ENCODE data around the gene CHD2.

The CHD2 gene

GRCh38 chr15:92884436-92885223 is 15.5 kb upstream of the CHD2 start:
- in situ Hi-C loops (cut with MboI; ENCODE audit: low pct_unique_long_range_greater_than_20kb, low sequenced_read_pairs) = no loop called here
- DNase-seq = no peak

GRCh38 chr15:92885224-92886041 is 14.7 kb upstream of the CHD2 start:
- in situ Hi-C loops (cut with MboI; ENCODE audit: low pct_unique_long_range_greater_than_20kb, low sequenced_read_pairs) = no loop called here

GRCh38 chr15:92886042-92886537 is 14.0 kb upstream of the CHD2 start:
- in situ Hi-C loops (cut with MboI; ENCODE audit: low pct_unique_long_range_greater_than_20kb, low sequenced_read_pairs) = no loop called here

More at GRCh38 chr15:92885224-92886041, 14.7 kb upstream of the CHD2 start:
- no peak for DNase-seq

GRCh38 chr15:92886815-92887214 is 13.3 kb upstream of the CHD2 start:
- DNase-seq = no peak
- in situ Hi-C loops (cut with MboI; ENCODE audit: low pct_unique_long_range_greater_than_20kb, low sequenced_read_pairs) = no loop called here

More at GRCh38 chr15:92886042-92886537, 14.0 kb upstream of the CHD2 start:
- DNase-seq = no peak

- no peak for DNase-seq
- in situ Hi-C loops (cut with MboI; ENCODE audit: low pct_unique_long_range_greater_than_20kb, low sequenced_read_pairs) = no loop called here
These were observed 12.3 kb upstream of the CHD2 start for GRCh38 chr15:92887869-92888268.

- DNase-seq = no peak
- in situ Hi-C loops (cut with MboI; ENCODE audit: low pct_unique_long_range_greater_than_20kb, low sequenced_read_pairs) = no loop called here
These were observed 10.6 kb upstream of the CHD2 start for GRCh38 chr15:92889390-92890107.

GRCh38 chr15:92891533-92892200 is 8.5 kb upstream of the CHD2 start:
- no peak for DNase-seq
- in situ Hi-C loops (cut with MboI; ENCODE audit: low pct_unique_long_range_greater_than_20kb, low sequenced_read_pairs) = no loop called here

GRCh38 chr15:92892201-92892555 is 7.9 kb upstream of the CHD2 start:
- in situ Hi-C loops (cut with MboI; ENCODE audit: low pct_unique_long_range_greater_than_20kb, low sequenced_read_pairs) = no loop called here
- DNase-seq = no peak

GRCh38 chr15:92893200-92893599 is 6.9 kb upstream of the CHD2 start:
- no peak for DNase-seq
- in situ Hi-C loops (cut with MboI; ENCODE audit: low pct_unique_long_range_greater_than_20kb, low sequenced_read_pairs) = no loop called here

- no peak for DNase-seq
- in situ Hi-C loops (cut with MboI; ENCODE audit: low pct_unique_long_range_greater_than_20kb, low sequenced_read_pairs) = no loop called here
These were observed 3.6 kb upstream of the CHD2 start for GRCh38 chr15:92896561-92896960.

GRCh38 chr15:92897620-92898019 is 2.5 kb upstream of the CHD2 start:
- DNase-seq = no peak
- in situ Hi-C loops (cut with MboI; ENCODE audit: low pct_unique_long_range_greater_than_20kb, low sequenced_read_pairs) = no loop called here

GRCh38 chr15:92898988-92899582 is 1.0 kb upstream of the CHD2 start:
- DNase-seq = no peak
- in situ Hi-C loops (cut with MboI; ENCODE audit: low pct_unique_long_range_greater_than_20kb, low sequenced_read_pairs) = no loop called here

- peak; percentile 75 for DNase-seq
- in situ Hi-C loops (cut with MboI; ENCODE audit: low pct_unique_long_range_greater_than_20kb, low sequenced_read_pairs) = no loop called here
These were observed 550 bp upstream of the CHD2 start for GRCh38 chr15:92899601-92899947.

- DNase-seq = no peak
- in situ Hi-C loops (cut with MboI; ENCODE audit: low pct_unique_long_range_greater_than_20kb, low sequenced_read_pairs) = no loop called here
These were observed 577 bp downstream of the CHD2 start for GRCh38 chr15:92900731-92901071.

GRCh38 chr15:92901072-92901761 is 1.1 kb downstream of the CHD2 start:
- peak; percentile 58 for DNase-seq
- in situ Hi-C loops (cut with MboI; ENCODE audit: low pct_unique_long_range_greater_than_20kb, low sequenced_read_pairs) = no loop called here

GRCh38 chr15:92901995-92902394 is 1.9 kb downstream of the CHD2 start:
- DNase-seq = no peak
- in situ Hi-C loops (cut with MboI; ENCODE audit: low pct_unique_long_range_greater_than_20kb, low sequenced_read_pairs) = no loop called here

- peak; percentile 60 for DNase-seq
- in situ Hi-C loops (cut with MboI; ENCODE audit: low pct_unique_long_range_greater_than_20kb, low sequenced_read_pairs) = no loop called here
These were observed 2.8 kb downstream of the CHD2 start for GRCh38 chr15:92902737-92903593.

GRCh38 chr15:92903631-92903965 is 3.5 kb downstream of the CHD2 start:
- in situ Hi-C loops (cut with MboI; ENCODE audit: low pct_unique_long_range_greater_than_20kb, low sequenced_read_pairs) = no loop called here
- no peak for DNase-seq
